HCT116 (cell line): ENCODE results near the gene LIPM.

Source experiments
- CEBPB ChIP-seq: IDR thresholded peaks from 2 replicates; pipeline ENCODE4 v1.6.1; 2012; ENCODE audit warnings: low read depth
- CTCF ChIP-seq, 3 experiments: fragments of 200-600 bp in 1 of 3; sonication (generic) in 1 of 3; IDR thresholded peaks in 2 of 3; conservative IDR thresholded peaks in 1 of 3; 2 replicates each; pipeline ENCODE4 v1.5.1; 2012 to 2017; ENCODE audit warnings: low read depth in 2 of 3, low read length in 2 of 3, antibody characterized with exemption in 1 of 3, borderline replicate concordance in 1 of 3, control low read depth in 1 of 3, mild to moderate bottlenecking in 1 of 3, mixed read lengths in 1 of 3, mixed run types in 1 of 3, moderate library complexity in 1 of 3; ENCODE audit not compliant: insufficient read depth in 1 of 3
- EGR1 ChIP-seq: IDR thresholded peaks from 2 replicates; pipeline ENCODE4 v1.6.1; 2012; ENCODE audit warnings: low read depth
- EZH2 ChIP-seq: fragments of 200-600 bp; sonication (generic); IDR thresholded peaks from 2 replicates; pipeline ENCODE4 v1.6.1; 2017; ENCODE audit warnings: antibody characterized with exemption, mixed run types
- FOSL1 ChIP-seq: IDR thresholded peaks from 2 replicates; pipeline ENCODE4 v1.6.1; 2012; ENCODE audit warnings: low read depth
- MAX ChIP-seq: IDR thresholded peaks from 2 replicates; pipeline ENCODE4 v1.6.1; 2012
- POLR2A ChIP-seq: IDR thresholded peaks from 2 replicates; pipeline ENCODE4 v1.7.0; 2011; ENCODE audit warnings: borderline replicate concordance; ENCODE audit not compliant: insufficient read depth, insufficient read length; ENCODE audit errors: extremely low read depth
- POLR2AphosphoS5 ChIP-seq: IDR thresholded peaks from 2 replicates; pipeline ENCODE4 v1.6.1; 2011; ENCODE audit warnings: mild to moderate bottlenecking, low read depth, low read length, moderate library complexity
- RAD21 ChIP-seq: IDR thresholded peaks from 2 replicates; pipeline ENCODE4 v1.6.1; 2012; ENCODE audit warnings: low read depth, mild to moderate bottlenecking
- SIN3A ChIP-seq: IDR thresholded peaks from 2 replicates; pipeline ENCODE4 v1.6.1; 2012; ENCODE audit warnings: low read depth
- YY1 ChIP-seq: IDR thresholded peaks from 2 replicates; pipeline ENCODE4 v1.6.1; 2011; ENCODE audit warnings: low read length, low read depth, moderate library complexity, mild to moderate bottlenecking; ENCODE audit not compliant: insufficient replicate concordance; ENCODE audit errors: extremely low read depth
- TF ChIP-seq, protein P1 (sequence below): IDR thresholded peaks from 2 replicates; pipeline ENCODE4 v1.6.1; 2012; ENCODE audit warnings: low read depth
- TF ChIP-seq, protein P2 (sequence below): IDR thresholded peaks from 2 replicates; pipeline ENCODE4 v1.6.1; 2012

GRCh38 chr10:88826388-88826787 lies 23.9 kb downstream of the LIPM start:
- TF ChIP-seq CTCF (IDR thresholded peaks at IDR 0.05 in 2 of 3, conservative IDR thresholded peaks at IDR 0.05 in 1 of 3; ENCODE audit: borderline replicate concordance in 1 of 3, insufficient read depth in 1 of 3, low read depth in 2 of 3, low read length in 2 of 3) = no peak
- no peak for TF ChIP-seq SIN3A
- no peak for TF ChIP-seq POLR2A
- no peak for TF ChIP-seq CEBPB
- TF ChIP-seq POLR2AphosphoS5 = no peak
- no peak for TF ChIP-seq EZH2
- no peak for TF ChIP-seq EGR1
- no peak for TF ChIP-seq FOSL1
- no peak for TF ChIP-seq RAD21
- TF ChIP-seq, protein P1, sequence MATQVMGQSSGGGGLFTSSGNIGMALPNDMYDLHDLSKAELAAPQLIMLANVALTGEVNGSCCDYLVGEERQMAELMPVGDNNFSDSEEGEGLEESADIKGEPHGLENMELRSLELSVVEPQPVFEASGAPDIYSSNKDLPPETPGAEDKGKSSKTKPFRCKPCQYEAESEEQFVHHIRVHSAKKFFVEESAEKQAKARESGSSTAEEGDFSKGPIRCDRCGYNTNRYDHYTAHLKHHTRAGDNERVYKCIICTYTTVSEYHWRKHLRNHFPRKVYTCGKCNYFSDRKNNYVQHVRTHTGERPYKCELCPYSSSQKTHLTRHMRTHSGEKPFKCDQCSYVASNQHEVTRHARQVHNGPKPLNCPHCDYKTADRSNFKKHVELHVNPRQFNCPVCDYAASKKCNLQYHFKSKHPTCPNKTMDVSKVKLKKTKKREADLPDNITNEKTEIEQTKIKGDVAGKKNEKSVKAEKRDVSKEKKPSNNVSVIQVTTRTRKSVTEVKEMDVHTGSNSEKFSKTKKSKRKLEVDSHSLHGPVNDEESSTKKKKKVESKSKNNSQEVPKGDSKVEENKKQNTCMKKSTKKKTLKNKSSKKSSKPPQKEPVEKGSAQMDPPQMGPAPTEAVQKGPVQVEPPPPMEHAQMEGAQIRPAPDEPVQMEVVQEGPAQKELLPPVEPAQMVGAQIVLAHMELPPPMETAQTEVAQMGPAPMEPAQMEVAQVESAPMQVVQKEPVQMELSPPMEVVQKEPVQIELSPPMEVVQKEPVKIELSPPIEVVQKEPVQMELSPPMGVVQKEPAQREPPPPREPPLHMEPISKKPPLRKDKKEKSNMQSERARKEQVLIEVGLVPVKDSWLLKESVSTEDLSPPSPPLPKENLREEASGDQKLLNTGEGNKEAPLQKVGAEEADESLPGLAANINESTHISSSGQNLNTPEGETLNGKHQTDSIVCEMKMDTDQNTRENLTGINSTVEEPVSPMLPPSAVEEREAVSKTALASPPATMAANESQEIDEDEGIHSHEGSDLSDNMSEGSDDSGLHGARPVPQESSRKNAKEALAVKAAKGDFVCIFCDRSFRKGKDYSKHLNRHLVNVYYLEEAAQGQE = no peak
- no peak for TF ChIP-seq YY1
- TF ChIP-seq MAX = no peak
- TF ChIP-seq, protein P2, sequence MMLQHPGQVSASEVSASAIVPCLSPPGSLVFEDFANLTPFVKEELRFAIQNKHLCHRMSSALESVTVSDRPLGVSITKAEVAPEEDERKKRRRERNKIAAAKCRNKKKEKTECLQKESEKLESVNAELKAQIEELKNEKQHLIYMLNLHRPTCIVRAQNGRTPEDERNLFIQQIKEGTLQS = no peak
